Heart left ventricle (tissue), 16 donors: ENCODE data around the gene CYP4F3. TPM values are rescaled to one million over a fixed set of nuclear protein-coding genes. Genes with fewer than 3 reads are reported as not detected.

Source experiments
- ATAC-seq, 4 donors: fragments of 200-7000 bp; cut with Tn5 transposase; one replicate each; pipeline ENCODE4 v1.9.1; 2020 to 2022; ENCODE audit warnings: moderate library complexity in 4 of 4, mild to moderate bottlenecking in 3 of 4, moderate number of reproducible peaks in 1 of 4
- DNase-seq, 5 donors: peaks; one replicate each; pipeline ENCODE4 v3.0.0-alpha.2; 2020
- H3K27ac ChIP-seq, 12 donors: fragments of 200-600 bp; sonication (generic) in 4 of 12; one replicate each; pipeline versions ENCODE4 v1.5.0 to v1.8.0; 2016 to 2022; ENCODE audit warnings: mild to moderate bottlenecking in 2 of 12
- H3K27me3 ChIP-seq, 9 donors: fragments of 200-600 bp; sonication (generic) in 2 of 9; one replicate each; pipeline versions ENCODE4 v1.5.1 to v1.8.0; 2016 to 2022; ENCODE audit warnings: mild to moderate bottlenecking in 3 of 9
- H3K36me3 ChIP-seq, 9 donors: fragments of 200-600 bp; sonication (generic) in 2 of 9; one replicate each; pipeline versions ENCODE4 v1.5.0 to v1.8.0; 2018 to 2022; ENCODE audit warnings: mild to moderate bottlenecking in 2 of 9
- H3K4me1 ChIP-seq, 12 donors: fragments of 200-600 bp; sonication (generic) in 4 of 12; one replicate each; pipeline versions ENCODE4 v1.5.0 to v1.8.0; 2016 to 2022; ENCODE audit warnings: mild to moderate bottlenecking in 3 of 12
- H3K4me3 ChIP-seq, 12 donors: fragments of 200-600 bp; sonication (generic) in 4 of 12; one replicate each; pipeline versions ENCODE4 v1.5.0 to v1.8.0; 2017 to 2022; ENCODE audit warnings: mild to moderate bottlenecking in 9 of 12, moderate library complexity in 4 of 12
- H3K9me3 ChIP-seq, 12 donors: fragments of 200-600 bp; sonication (generic) in 4 of 12; one replicate each; pipeline versions ENCODE4 v1.5.0 to v1.8.0; 2016 to 2022; ENCODE audit warnings: mild to moderate bottlenecking in 1 of 12
- POLR2A ChIP-seq, 2 donors: fragments of 450-650 bp; IDR thresholded peaks; one replicate each; pipeline ENCODE4 v1.6.1; 2017; ENCODE audit warnings: antibody characterized with exemption in 2 of 2, mild to moderate bottlenecking in 2 of 2, moderate library complexity in 2 of 2
- WGBS, 4 donors: extraction: QIAGEN DNeasy Blood & Tissue Kit in 2 of 4; methylation state at CpG; one replicate each; pipeline versions ENCODE4 v1.1.5 to v1.1.7; 2013 to 2018; 5-methylcytosine and 5-hydroxymethylcytosine counted together
- intact Hi-C, 10 donors: fragments of 100-400 bp; cut with DNase I; formaldehyde crosslinking; loops; one replicate each; pipeline versions ENCODE4 v1.11.1 to v1.14.2; 2022
- polyA plus RNA-seq, 2 donors: library from polyadenylated mRNA; stranded (reverse); fragments of 200-250 nt; gene quantifications; one replicate each; pipeline ENCODE4 v1.2.3, GENCODE V29; 2013
- total RNA-seq, 9 donors: library from RNA; depleted of rRNA in 2 of 9; stranded (reverse); fragments of >200 nt in 2 of 9; fragmentation: NEBNext Ultra II Directional in 3 of 9; extraction: Animal tissue kit (Norgen Biotek cat#: 25700) in 3 of 9; gene quantifications; one replicate each; pipeline versions ENCODE4 v1.1.0 to v1.2.4, GENCODE V29; 2016 to 2023
- TF ChIP-seq, protein P1 (sequence below), 12 donors: fragments of 200-600 bp; sonication (generic) in 4 of 12; IDR thresholded peaks; one replicate each; pipeline versions ENCODE4 v1.5.0 to v1.8.0; 2018 to 2022; ENCODE audit warnings: antibody characterized with exemption in 12 of 12, mild to moderate bottlenecking in 5 of 12
- donor health status: ischemic (EF 13 %, LVEDD 7.1; RV severe dilation, severe dysfunction).
- donor health status: healthy with polysubstance abuse.
- donor health status: DM: no; HTN: yes; CAD: no.
- donor health status: DM: no; HTN: no; CAD: no.
- donor health status: ischemic (EF 25% LVEDD 6.9; RV normal size, moderate dysfunction).
- donor health status: ischemic (EF 25% LVEDD 5.7; RV mildly dilated, moderate dysfunction).
- donor health status: healthy.
- donor health status: DM: yes; HTN: yes; CAD: no.
- donor health status: ischemic (EF 35%, LVEDD 5.7; RV mildly dilated, moderate dysfunction).
- donor health status: nonischemic (EF 11% LVEDD 7.7; RV severe dilation, severe dysfunction).
- donor health status: DM: yes; HTN: yes; CAD: no.
- donor health status: PGD.
- donor health status: ischemic (EF 29% LVEDD 5.4; RV normal size, mild dysfunction).
- donor health status: nonischemic (EF 23%, LVEDD 6.1; RV moderate dilation, normal function).

Gene CYP4F3
- total and polyA plus RNA-seq, 11 donors = 0.04 to 1.9 (median 0.29) TPM; not detected in 4

- intact Hi-C loops = loop anchor here in 6 of 10 donors (5.0 to 10.0 kb wide), 5 partner anchors 171 to 548 kb away; partner anchors contain the start of gene OR10H1 (in 1 of the 6)
- WGBS, 4 donors = 67 to 71% (median 69%) methylated on average over 3 of the region's 3 CpGs
Observed at GRCh38 chr19:15634105-15634504, 6.6 kb upstream of the CYP4F3 start.

GRCh38 chr19:15635016-15635805, 5.5 kb upstream of the CYP4F3 start:
- H3K36me3 ChIP-seq = no peaks in the 10 kb centered on the region
- DNase-seq (no peak), ATAC-seq (no peak)
- H3K27me3 ChIP-seq = peaks cover 0 to 34% (median 0%) of the 10 kb centered on the region in 9 donors
- 54 to 76% (median 68%) methylated on average over 2 of the region's 2 CpGs for WGBS, 4 donors
- no peak overlapping the region for H3K27ac ChIP-seq
- TF ChIP-seq, protein P1, sequence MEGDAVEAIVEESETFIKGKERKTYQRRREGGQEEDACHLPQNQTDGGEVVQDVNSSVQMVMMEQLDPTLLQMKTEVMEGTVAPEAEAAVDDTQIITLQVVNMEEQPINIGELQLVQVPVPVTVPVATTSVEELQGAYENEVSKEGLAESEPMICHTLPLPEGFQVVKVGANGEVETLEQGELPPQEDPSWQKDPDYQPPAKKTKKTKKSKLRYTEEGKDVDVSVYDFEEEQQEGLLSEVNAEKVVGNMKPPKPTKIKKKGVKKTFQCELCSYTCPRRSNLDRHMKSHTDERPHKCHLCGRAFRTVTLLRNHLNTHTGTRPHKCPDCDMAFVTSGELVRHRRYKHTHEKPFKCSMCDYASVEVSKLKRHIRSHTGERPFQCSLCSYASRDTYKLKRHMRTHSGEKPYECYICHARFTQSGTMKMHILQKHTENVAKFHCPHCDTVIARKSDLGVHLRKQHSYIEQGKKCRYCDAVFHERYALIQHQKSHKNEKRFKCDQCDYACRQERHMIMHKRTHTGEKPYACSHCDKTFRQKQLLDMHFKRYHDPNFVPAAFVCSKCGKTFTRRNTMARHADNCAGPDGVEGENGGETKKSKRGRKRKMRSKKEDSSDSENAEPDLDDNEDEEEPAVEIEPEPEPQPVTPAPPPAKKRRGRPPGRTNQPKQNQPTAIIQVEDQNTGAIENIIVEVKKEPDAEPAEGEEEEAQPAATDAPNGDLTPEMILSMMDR (IDR thresholded peaks at IDR 0.05) = no peak
- no peak for TF ChIP-seq POLR2A (IDR thresholded peaks at IDR 0.05)
- intact Hi-C loops = loop anchor here in 3 of 10 donors (10.0 kb wide), 3 partner anchors 170 to 230 kb away; partner anchors contain the start of gene OR10H1 (in 1 of the 3)
- H3K4me3 ChIP-seq = no peak overlapping the region
- peaks cover 0 to 10% (median 0%) of the 10 kb centered on the region in 12 donors for H3K4me1 ChIP-seq
- peaks cover 0 to 7% (median 0%) of the 10 kb centered on the region in 12 donors for H3K9me3 ChIP-seq

More at GRCh38 chr19:15634105-15634504, 6.6 kb upstream of the CYP4F3 start:
- ATAC-seq = no peak
- H3K4me1 ChIP-seq = peaks cover 0 to 10% (median 0%) of the 10 kb centered on the region in 12 donors
- peaks cover 0 to 36% (median 0%) of the 10 kb centered on the region in 9 donors for H3K27me3 ChIP-seq
- no peak overlapping the region for H3K4me3 ChIP-seq
- no peak overlapping the region for H3K27ac ChIP-seq
- no peaks in the 10 kb centered on the region for H3K36me3 ChIP-seq
- DNase-seq = no peak
- no peak for TF ChIP-seq POLR2A (IDR thresholded peaks at IDR 0.05)
- TF ChIP-seq, protein P1 (IDR thresholded peaks at IDR 0.05) = no peak
- peaks cover 0 to 7% (median 0%) of the 10 kb centered on the region in 12 donors for H3K9me3 ChIP-seq

DNA sequence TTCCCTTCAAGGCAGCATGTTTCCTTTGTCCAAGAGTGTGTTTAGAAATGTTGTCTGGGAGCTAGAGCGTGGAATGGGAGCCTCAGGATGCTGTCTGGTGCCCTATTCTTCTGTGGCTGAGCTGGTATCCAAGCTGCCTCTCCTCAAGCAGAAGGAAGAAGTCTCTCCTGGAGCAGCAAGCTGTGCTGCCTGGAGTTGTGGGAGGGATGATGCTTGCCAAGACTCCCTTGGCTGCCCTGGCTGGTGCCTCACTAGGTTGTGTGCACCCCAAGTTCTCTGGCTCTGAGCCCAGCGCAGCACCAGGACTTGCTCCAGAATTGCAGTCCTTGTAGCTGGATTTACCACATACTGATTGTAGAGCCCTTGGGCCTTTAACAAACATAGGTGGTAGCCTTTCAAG, 4.7 kb upstream of the CYP4F3 start:
- DNase-seq (no peak), ATAC-seq (no peak)
- TF ChIP-seq, protein P1 (IDR thresholded peaks at IDR 0.05) = no peak
- no peak for TF ChIP-seq POLR2A (IDR thresholded peaks at IDR 0.05)
- H3K27me3 ChIP-seq = peaks cover 0 to 26% (median 0%) of the 10 kb centered on the region in 9 donors
- no peaks in the 10 kb centered on the region for H3K36me3 ChIP-seq
- intact Hi-C loops = loop anchor here in 3 of 10 donors (10.0 kb wide), 3 partner anchors 169 to 229 kb away; partner anchors contain the start of gene OR10H1 (in 1 of the 3)
- peaks cover 0 to 18% (median 0%) of the 10 kb centered on the region in 12 donors for H3K4me1 ChIP-seq
- H3K4me3 ChIP-seq = no peak overlapping the region
- H3K9me3 ChIP-seq = peaks cover 0 to 7% (median 0%) of the 10 kb centered on the region in 12 donors
- WGBS, 4 donors = 63 to 78% (median 75%) methylated on average over 1 to 2 of the region's 2 CpGs
- H3K27ac ChIP-seq = no peak overlapping the region

DNA sequence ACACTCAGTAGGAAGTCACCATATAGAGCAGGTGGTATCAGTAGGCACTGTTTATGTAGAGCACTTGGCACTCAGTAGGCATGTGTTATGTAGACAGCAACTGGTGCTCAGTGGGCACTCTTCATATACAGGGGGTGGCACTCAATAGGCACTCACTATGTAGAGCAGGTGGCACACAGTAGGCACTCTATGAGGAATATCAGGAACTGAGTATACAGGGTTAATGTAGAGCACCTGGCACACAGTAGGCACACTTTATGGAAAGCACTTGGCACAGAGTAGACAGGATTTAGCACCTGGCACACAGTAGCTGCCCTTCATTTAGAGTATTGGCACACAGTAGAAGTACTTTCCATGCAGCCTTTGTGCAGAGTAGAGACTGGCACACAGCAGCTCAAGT, 1.1 kb upstream of the CYP4F3 start:
- ATAC-seq = no peak
- Histone ChIP-seq H3K9me3 (peaks cover 0 to 2% (median 0%) of the 10 kb centered on the region in 12 donors), H3K4me1 (peaks cover 0 to 12% (median 0%) of the 10 kb centered on the region in 12 donors), H3K27ac (no peak overlapping the region), H3K27me3 (peaks cover 0 to 10% (median 0%) of the 10 kb centered on the region in 9 donors), H3K36me3 (no peaks in the 10 kb centered on the region), H3K4me3 (no peak overlapping the region)
- no peak for DNase-seq
- intact Hi-C loops = loop anchor here in 3 of 10 donors (10.0 kb wide), 3 partner anchors 165 to 225 kb away; partner anchors contain the start of gene OR10H1 (in 1 of the 3)
- TF ChIP-seq, protein P1 (IDR thresholded peaks at IDR 0.05) = no peak
- TF ChIP-seq POLR2A (IDR thresholded peaks at IDR 0.05) = no peak
